NCI-H82 (cell line): Measurements from ENCODE around the gene SFMBT1.

Experiments used
- DNase-seq: peaks from one replicate; lab custom pipeline; 2025; lab: John Stamatoyannopoulos, UW

Gene SFMBT1

GRCh38 chr3:52923963-52924362 is 121.9 kb downstream of the SFMBT1 start:
- DNase-seq, result no peak

GRCh38 chr3:52920841-52921240 is 125.0 kb downstream of the SFMBT1 start:
- no peak for DNase-seq

- peak; percentile 25 for DNase-seq
These were observed 128.8 kb downstream of the SFMBT1 start for GRCh38 chr3:52917044-52917443.

DNA sequence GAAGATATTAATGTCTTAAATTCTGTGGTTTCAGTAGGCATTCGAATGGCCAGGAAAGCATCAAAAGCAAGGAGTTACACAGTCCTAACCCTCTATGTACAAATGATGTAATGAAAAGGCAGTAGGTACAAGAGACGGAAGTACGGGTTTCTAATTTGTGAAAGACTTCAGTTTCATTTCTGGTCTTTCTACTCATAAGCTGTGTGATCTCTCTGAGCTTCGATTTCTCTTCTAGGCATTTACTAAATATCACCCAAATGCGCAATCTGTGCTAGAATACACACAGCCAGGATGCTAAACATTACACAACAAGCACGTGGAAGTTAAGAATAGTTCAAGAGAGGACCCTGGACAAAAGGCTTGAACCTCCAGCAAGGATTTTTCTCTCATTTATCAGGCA is 130.6 kb downstream of the SFMBT1 start:
- no peak for DNase-seq

- DNase-seq, result no peak
These were observed 132.8 kb downstream of the SFMBT1 start for GRCh38 chr3:52912885-52913731.

DNA sequence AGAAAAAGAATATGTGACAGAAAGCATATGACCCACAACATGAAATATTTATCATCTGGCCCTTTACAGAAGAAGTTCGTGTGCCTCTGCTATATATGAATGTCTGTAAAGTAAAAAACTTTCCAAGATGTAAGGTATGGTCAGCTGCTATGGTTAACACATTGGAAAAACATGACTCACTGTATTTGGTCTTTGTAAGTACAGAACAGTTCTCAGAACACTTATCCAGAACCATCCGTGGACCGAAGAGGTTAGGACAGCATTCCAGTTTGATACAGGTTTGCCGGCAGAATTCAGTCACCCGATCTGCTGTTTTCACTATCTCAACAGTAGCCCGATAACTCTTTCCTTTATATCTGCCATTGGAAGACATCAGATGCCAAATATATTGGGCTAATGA is 135.1 kb downstream of the SFMBT1 start:
- no peak for DNase-seq

- DNase-seq, result no peak
These were observed 138.4 kb downstream of the SFMBT1 start for GRCh38 chr3:52907497-52907896.

DNA sequence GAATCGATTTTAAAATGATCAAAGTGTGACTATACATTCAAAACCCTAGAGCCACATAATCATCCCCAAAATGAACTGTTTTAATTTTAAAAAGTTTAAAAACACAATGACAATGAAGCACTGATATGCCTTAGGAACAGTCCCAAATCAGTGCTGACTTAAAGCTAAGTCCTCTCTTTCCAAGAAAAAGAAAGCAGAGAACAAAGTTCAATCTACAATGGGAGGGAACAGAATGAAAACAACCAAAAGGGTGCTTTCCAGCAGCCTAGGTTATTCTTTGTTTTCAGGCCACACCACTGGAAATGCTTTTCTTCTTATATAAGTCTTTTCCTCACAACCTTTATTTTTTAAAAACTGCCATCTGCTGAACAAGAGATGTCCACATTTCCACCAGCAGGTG is 141.3 kb downstream of the SFMBT1 start:
- DNase-seq, result no peak

DNA sequence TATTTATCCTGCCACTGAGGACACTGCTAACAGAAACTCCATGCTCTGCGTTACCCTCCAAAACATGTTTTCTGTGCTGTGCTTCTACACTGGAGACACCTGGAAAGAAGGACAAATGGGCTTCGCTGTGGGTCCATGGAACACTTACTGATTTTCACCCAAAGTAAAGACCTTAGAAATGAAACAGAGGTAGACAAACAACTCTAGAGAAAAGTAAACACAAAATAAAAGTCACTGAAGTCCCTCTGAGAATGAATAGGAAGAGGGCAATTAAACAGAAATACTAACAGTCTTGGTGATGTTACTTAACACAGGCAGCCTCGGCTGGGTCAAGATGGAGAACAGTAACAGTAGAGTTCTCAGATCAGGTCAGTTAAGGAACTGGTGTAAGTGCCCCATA is 141.9 kb downstream of the SFMBT1 start:
- no peak for DNase-seq

- peak; percentile 87 for DNase-seq
These were observed 148.4 kb downstream of the SFMBT1 start, which contains the start of gene STIMATE for GRCh38 chr3:52897130-52898122. STIMATE (minus strand) TSS chr3:52897548; CDS start chr3:52897450, 98 bp downstream.

DNA sequence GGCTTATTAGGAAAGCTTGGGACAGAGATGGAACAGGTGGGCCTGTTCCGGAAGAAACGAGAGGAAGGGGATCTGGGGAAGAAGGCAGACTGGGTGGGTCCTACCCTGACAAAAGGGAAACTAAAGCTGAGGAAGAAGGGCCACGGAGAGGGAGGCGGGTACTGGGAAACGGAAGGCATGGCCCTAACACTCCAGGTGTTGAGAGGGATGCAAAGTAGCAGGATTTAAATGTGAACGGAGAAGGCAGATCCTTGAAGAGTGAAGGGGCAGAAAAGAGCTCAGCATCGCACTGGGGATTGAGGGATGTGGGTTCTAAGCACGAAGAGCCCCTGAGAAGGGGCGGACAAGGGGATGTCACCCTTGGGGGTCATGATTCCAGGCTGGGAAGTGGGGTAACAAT is 149.3 kb downstream of the SFMBT1 start:
- DNase-seq, result peak; percentile 27

DNA sequence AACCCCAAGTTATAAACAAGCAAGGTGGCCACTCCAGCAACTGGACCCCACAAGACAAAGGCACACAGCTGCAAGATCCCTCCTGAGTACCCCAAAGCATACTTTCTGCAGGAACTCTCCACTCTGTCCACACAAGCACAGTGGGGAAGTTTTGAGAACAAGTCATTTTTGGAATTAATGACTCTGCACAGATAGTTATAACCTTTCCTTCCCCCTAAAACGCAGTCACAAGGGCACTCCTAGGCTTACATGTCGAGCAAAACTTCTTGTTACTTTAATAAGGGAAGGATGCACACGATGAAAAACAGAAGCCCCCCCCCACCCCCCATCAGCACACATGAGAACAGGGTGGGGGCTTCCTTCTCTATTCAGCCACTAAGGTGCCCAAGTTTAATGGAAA is 149.7 kb downstream of the SFMBT1 start:
- no peak for DNase-seq

GRCh38 chr3:52895418-52895817 is 150.5 kb downstream of the SFMBT1 start:
- DNase-seq, result no peak

GRCh38 chr3:52894756-52895155 is 151.1 kb downstream of the SFMBT1 start:
- DNase-seq, result no peak

DNA sequence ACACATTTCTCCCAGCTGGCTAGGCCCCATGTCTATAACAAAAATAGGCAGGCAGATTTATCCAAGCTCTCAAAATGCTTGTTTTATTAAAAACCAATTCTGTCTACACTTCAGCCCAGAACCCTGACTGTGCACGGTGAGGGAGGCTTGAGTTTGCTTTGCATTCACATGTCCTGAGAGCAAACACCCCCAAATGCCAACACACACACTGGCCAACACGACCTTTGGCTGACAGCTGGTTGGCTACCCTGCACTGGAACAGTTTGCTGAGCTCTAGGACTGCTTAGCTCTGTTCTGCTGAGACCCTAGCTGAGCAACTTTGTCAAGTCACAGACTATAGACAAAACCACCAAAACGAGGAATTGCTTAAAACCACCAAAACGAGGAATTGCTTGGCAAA is 152.2 kb downstream of the SFMBT1 start:
- DNase-seq, result no peak

GRCh38 chr3:52892625-52893311 is 153.1 kb downstream of the SFMBT1 start:
- DNase-seq, result peak; percentile 0

DNA sequence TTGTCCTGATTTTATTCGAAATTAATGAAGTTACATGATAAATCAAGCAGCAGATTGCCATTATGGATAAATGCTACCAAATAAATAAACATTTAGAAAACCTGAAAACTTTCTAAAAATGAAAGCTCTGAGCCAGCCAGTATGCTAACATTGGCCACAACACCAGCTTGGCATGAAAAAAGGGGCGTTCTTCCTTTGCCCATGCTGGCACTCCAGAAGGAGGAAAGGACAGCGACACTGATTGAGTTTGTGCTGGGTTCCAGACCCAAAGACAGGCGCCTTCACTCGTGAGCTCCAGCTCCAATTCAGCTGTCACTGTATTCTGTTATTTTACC is 153.6 kb downstream of the SFMBT1 start:
- DNase-seq, result no peak

GRCh38 chr3:52891615-52892081 is 154.2 kb downstream of the SFMBT1 start:
- no peak for DNase-seq

DNA sequence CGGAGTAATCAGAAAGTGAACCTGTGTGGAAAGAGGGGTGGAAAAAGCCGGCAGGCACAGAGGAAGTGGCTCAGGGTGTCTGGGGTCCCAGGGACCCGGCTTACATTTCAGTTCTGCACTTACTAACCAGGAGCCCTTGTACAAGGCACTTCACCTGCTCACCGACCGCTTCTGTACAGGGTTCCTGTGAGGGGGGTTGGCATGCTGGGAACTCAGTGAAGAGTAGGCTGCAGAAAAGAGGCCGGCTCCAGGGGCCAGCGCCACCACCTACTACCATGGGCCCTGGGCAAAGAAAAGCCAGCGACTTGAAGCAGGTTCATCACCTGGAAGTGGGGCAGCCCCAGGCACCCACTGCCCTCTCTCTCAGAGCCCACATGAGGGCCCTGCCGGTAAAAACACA is 154.7 kb downstream of the SFMBT1 start:
- no peak for DNase-seq

DNA sequence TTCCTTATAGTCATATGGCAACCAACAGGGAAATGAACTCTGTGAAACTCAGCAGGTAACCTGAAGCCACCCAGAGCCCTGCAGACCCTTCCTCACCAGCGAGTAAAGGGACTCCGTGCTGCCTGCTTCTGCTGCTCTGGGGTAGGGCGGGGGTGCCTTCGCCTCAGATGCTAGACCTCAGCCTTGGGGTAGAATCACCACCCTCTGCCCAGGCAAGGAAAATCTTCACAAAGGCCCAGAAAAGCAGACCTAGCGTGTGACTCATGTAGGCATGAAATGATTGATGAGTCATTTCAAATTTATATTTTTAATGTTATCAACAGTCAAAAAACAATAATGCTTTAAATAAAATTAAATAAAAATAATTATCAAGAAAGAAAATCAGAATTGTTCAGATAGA is 155.1 kb downstream of the SFMBT1 start:
- no peak for DNase-seq

- DNase-seq, result no peak
These were observed 156.0 kb downstream of the SFMBT1 start for GRCh38 chr3:52889901-52890300.

GRCh38 chr3:52887166-52887565 is 158.7 kb downstream of the SFMBT1 start:
- no peak for DNase-seq
